Skin epidermis (tissue), 12 donors: ENCODE data around the gene KCNK10.

Experiments
- H3K27ac ChIP-seq, 21 experiments: fragments of 200-600 bp; sonication (generic) in 11 of 21; one replicate each; pipeline ENCODE4 v1.5.0; 2020; ENCODE audit warnings: mild to moderate bottlenecking in 3 of 21, inconsistent platforms in 2 of 21, moderate library complexity in 2 of 21
- H3K4me3 ChIP-seq, 7 experiments: fragments of 200-600 bp; sonication (generic) in 2 of 7; one replicate each; pipeline ENCODE4 v1.5.0; 2020; ENCODE audit warnings: inconsistent platforms in 2 of 7, mild to moderate bottlenecking in 2 of 7, moderate library complexity in 1 of 7

KCNK10 gene

GRCh38 chr14:88143810-88144209, 179.3 kb downstream of the KCNK10 start:
- H3K27ac ChIP-seq = no peak overlapping the region
- H3K4me3 ChIP-seq = no peak overlapping the region

GRCh38 chr14:88142997-88143396, 180.1 kb downstream of the KCNK10 start:
- Histone ChIP-seq H3K27ac (no peak overlapping the region), H3K4me3 (no peak overlapping the region)

- H3K27ac ChIP-seq = no peak overlapping the region
- no peak overlapping the region for H3K4me3 ChIP-seq
These were observed 182.2 kb downstream of the KCNK10 start for GRCh38 chr14:88140874-88141273.

GRCh38 chr14:88137327-88137726, 185.7 kb downstream of the KCNK10 start:
- no peak overlapping the region for H3K4me3 ChIP-seq
- no peak overlapping the region for H3K27ac ChIP-seq
